HCT116 (cell line): Measurements from ENCODE around the gene CAPN15. TPM values are rescaled to one million over a fixed set of nuclear protein-coding genes. Genes with fewer than 3 reads are reported as not detected.

ENCODE experiments used
- ATAC-seq: fragments of 200-7000 bp; cut with Tn5 transposase; 2 replicates; pipeline ENCODE4 v1.9.1; 2020; ENCODE audit warnings: mild to moderate bottlenecking, moderate library complexity
- BruUV-seq: library from RNA; stranded (reverse); fragments of 400-500 nt; replicated peaks from 2 replicates; lab custom pipeline; 2021; lab: Mats Ljungman, UMichigan
- CTCF ChIA-PET: fragments of 300-600 bp; sonication (Branson Sonifier 250); formaldehyde crosslinking; loops from one replicate; lab custom pipeline; 2021; ENCODE audit warnings: antibody characterized with exemption; lab: Charles Lee
- POLR2A ChIA-PET: fragments of 300-600, 350-600 bp; sonication (Branson Sonifier 250); formaldehyde crosslinking; loops from one replicate; lab custom pipeline; 2021; ENCODE audit warnings: antibody characterized with exemption; lab: Charles Lee
- RAD21 ChIA-PET, 2 experiments: fragments of 300-600 bp; sonication (Branson Sonifier 250); formaldehyde crosslinking; loops; one replicate each; lab custom pipeline; 2023; ENCODE audit warnings: low total read pairs in 2 of 2; ENCODE audit not compliant: uncharacterized antibody in 2 of 2, unreplicated experiment in 2 of 2, low non-redundant PET in 1 of 2; lab: Charles Lee
- DNase-seq: peaks from one replicate; pipeline ENCODE4 v3.0.0-alpha.2; 2010; ENCODE audit warnings: low read depth, low spot score
- H2AFZ ChIP-seq: fragments of 200-600 bp; shearing (Covaris generic), sonication (generic); 2 replicates; pipeline ENCODE4 v1.6.1; 2017; ENCODE audit warnings: low read depth, mixed run types, mixed read lengths, antibody characterized with exemption, low read length; ENCODE audit not compliant: poor library complexity, severe bottlenecking
- H3K27ac ChIP-seq: 2 replicates; pipeline ENCODE4 v1.5.1; 2012; ENCODE audit warnings: low read depth, low read length
- H3K27me3 ChIP-seq: fragments of 200-600 bp; sonication (generic); 2 replicates; pipeline ENCODE4 v1.6.1; 2016; ENCODE audit warnings: mixed run types, low read length, mixed read lengths; ENCODE audit not compliant: insufficient read depth
- H3K36me3 ChIP-seq, 2 experiments: fragments of 200-500 bp in 1 of 2; fragments of 200-600 bp in 1 of 2; sonication (Bioruptor generic) in 1 of 2; sonication (generic) in 1 of 2; 2 replicates each; pipeline versions ENCODE4 v1.5.1 to v1.6.1; 2014 to 2016; ENCODE audit warnings: low read length in 2 of 2, inconsistent platforms in 1 of 2, mixed read lengths in 1 of 2, mixed run types in 1 of 2; ENCODE audit not compliant: insufficient read depth in 2 of 2, control insufficient read depth in 1 of 2
- H3K4me1 ChIP-seq, 2 experiments: fragments of 200-600 bp in 1 of 2; sonication (generic) in 1 of 2; 2 replicates each; pipeline versions ENCODE4 v1.5.1 to v1.6.1; 2012 to 2017; ENCODE audit warnings: low read length in 2 of 2, inconsistent platforms in 1 of 2, mild to moderate bottlenecking in 1 of 2, mixed read lengths in 1 of 2, mixed run types in 1 of 2, moderate library complexity in 1 of 2; ENCODE audit not compliant: insufficient read depth in 2 of 2, control insufficient read depth in 1 of 2
- H3K4me2 ChIP-seq: fragments of 200-600 bp; sonication (generic); 2 replicates; pipeline ENCODE4 v1.6.1; 2017; ENCODE audit warnings: mixed run types, low read length, mixed read lengths
- H3K4me3 ChIP-seq, 2 experiments: fragments of 200-600 bp in 1 of 2; sonication (generic) in 1 of 2; replicated peaks in 1 of 2; 2 replicates each; pipeline ENCODE4 v1.5.1; 2011 to 2016; ENCODE audit warnings: low read length in 2 of 2, control low read depth in 1 of 2, low read depth in 1 of 2, mild to moderate bottlenecking in 1 of 2, mixed read lengths in 1 of 2, mixed run types in 1 of 2
- H3K79me2 ChIP-seq: fragments of 200-600 bp; sonication (generic); 2 replicates; pipeline ENCODE4 v1.6.1; 2017; ENCODE audit warnings: mild to moderate bottlenecking, mixed run types, low read length, moderate library complexity, mixed read lengths; ENCODE audit not compliant: insufficient read depth
- H3K9ac ChIP-seq: fragments of 200-600 bp; sonication (generic); 2 replicates; pipeline ENCODE4 v1.6.1; 2016; ENCODE audit warnings: low read length, mixed read lengths
- H3K9me2 ChIP-seq: fragments of 200-600 bp; sonication (generic), shearing (Covaris generic); 2 replicates; pipeline ENCODE4 v1.6.1; 2017; ENCODE audit warnings: mixed run types, mild to moderate bottlenecking, moderate library complexity; ENCODE audit not compliant: insufficient read depth
- H3K9me3 ChIP-seq, 2 experiments: fragments of 200-500 bp in 1 of 2; fragments of 200-600 bp in 1 of 2; sonication (Bioruptor generic) in 1 of 2; sonication (generic) in 1 of 2; 2 replicates each; pipeline ENCODE4 v1.6.1; 2014 to 2017; ENCODE audit warnings: low read length in 2 of 2, mixed read lengths in 2 of 2, inconsistent platforms in 1 of 2, low read depth in 1 of 2, mild to moderate bottlenecking in 1 of 2, mixed run types in 1 of 2, moderate library complexity in 1 of 2; ENCODE audit not compliant: control insufficient read depth in 1 of 2, insufficient read depth in 1 of 2
- H4K20me1 ChIP-seq: fragments of 200-600 bp; sonication (generic), shearing (Covaris generic); 2 replicates; pipeline ENCODE4 v1.6.1; 2017; ENCODE audit warnings: mixed run types, mild to moderate bottlenecking, moderate library complexity; ENCODE audit not compliant: insufficient read depth
- CBX3 ChIP-seq: IDR thresholded peaks from 2 replicates; pipeline ENCODE4 v1.6.1; 2012; ENCODE audit warnings: low read depth
- CEBPB ChIP-seq: IDR thresholded peaks from 2 replicates; pipeline ENCODE4 v1.6.1; 2012; ENCODE audit warnings: low read depth
- EGR1 ChIP-seq: IDR thresholded peaks from 2 replicates; pipeline ENCODE4 v1.6.1; 2012; ENCODE audit warnings: low read depth
- ELF1 ChIP-seq: IDR thresholded peaks from 2 replicates; pipeline ENCODE4 v1.6.1; 2012; ENCODE audit warnings: low read depth, borderline replicate concordance
- EZH2phosphoT487 ChIP-seq: fragments of 200-600 bp; IDR thresholded peaks from 2 replicates; pipeline ENCODE4 v1.6.1; 2018; ENCODE audit warnings: antibody characterized with exemption, borderline replicate concordance
- FOSL1 ChIP-seq: IDR thresholded peaks from 2 replicates; pipeline ENCODE4 v1.6.1; 2012; ENCODE audit warnings: low read depth
- JUND ChIP-seq: IDR thresholded peaks from 2 replicates; pipeline ENCODE4 v1.6.1; 2012
- POLR2A ChIP-seq: IDR thresholded peaks from 2 replicates; pipeline ENCODE4 v1.7.0; 2011; ENCODE audit warnings: borderline replicate concordance; ENCODE audit not compliant: insufficient read depth, insufficient read length; ENCODE audit errors: extremely low read depth
- RAD21 ChIP-seq: IDR thresholded peaks from 2 replicates; pipeline ENCODE4 v1.6.1; 2012; ENCODE audit warnings: low read depth, mild to moderate bottlenecking
- SIN3A ChIP-seq: IDR thresholded peaks from 2 replicates; pipeline ENCODE4 v1.6.1; 2012; ENCODE audit warnings: low read depth
- SP1 ChIP-seq: IDR thresholded peaks from 2 replicates; pipeline ENCODE4 v1.6.1; 2012; ENCODE audit warnings: low read depth
- SRF ChIP-seq: IDR thresholded peaks from 2 replicates; pipeline ENCODE4 v1.6.1; 2012; ENCODE audit warnings: low read depth
- TCF7L2 ChIP-seq: IDR thresholded peaks from 2 replicates; pipeline ENCODE4 v1.7.0; 2011; ENCODE audit warnings: borderline replicate concordance, inconsistent platforms; ENCODE audit not compliant: insufficient read depth, insufficient read length; ENCODE audit errors: extremely low read depth
- YY1 ChIP-seq: IDR thresholded peaks from 2 replicates; pipeline ENCODE4 v1.6.1; 2011; ENCODE audit warnings: low read length, low read depth, moderate library complexity, mild to moderate bottlenecking; ENCODE audit not compliant: insufficient replicate concordance; ENCODE audit errors: extremely low read depth
- ZNF274 ChIP-seq: fragments of 200-500 bp; sonication (Bioruptor generic); IDR thresholded peaks from 2 replicates; pipeline ENCODE4 v1.6.1; 2014; ENCODE audit warnings: mild to moderate bottlenecking, low read depth, low read length, inconsistent platforms
- intact Hi-C: fragments of 100-400 bp; cut with micrococcal nuclease; formaldehyde crosslinking; loops from 2 replicates; pipeline ENCODE4 v1.10.0; 2022
- total RNA-seq: library from RNA; stranded (reverse); gene quantifications from one replicate; pipeline ENCODE4 v1.2.1, GENCODE V29; 2021; ENCODE audit not compliant: unreplicated experiment
- TF ChIP-seq, protein P1 (sequence below): IDR thresholded peaks from 2 replicates; pipeline ENCODE4 v1.6.1; 2012
- TF ChIP-seq, protein P2 (sequence below), 3 experiments: fragments of 200-600 bp in 1 of 3; sonication (generic) in 1 of 3; IDR thresholded peaks in 2 of 3; conservative IDR thresholded peaks in 1 of 3; 2 replicates each; pipeline ENCODE4 v1.5.1; 2012 to 2017; ENCODE audit warnings: low read depth in 2 of 3, low read length in 2 of 3, antibody characterized with exemption in 1 of 3, borderline replicate concordance in 1 of 3, control low read depth in 1 of 3, mild to moderate bottlenecking in 1 of 3, mixed read lengths in 1 of 3, mixed run types in 1 of 3, moderate library complexity in 1 of 3; ENCODE audit not compliant: insufficient read depth in 1 of 3
- TF ChIP-seq, protein P3 (sequence below): IDR thresholded peaks from 2 replicates; pipeline ENCODE4 v1.6.1; 2012
- TF ChIP-seq, protein P4 (sequence below): IDR thresholded peaks from 2 replicates; pipeline ENCODE4 v1.6.1; 2012; ENCODE audit warnings: low read depth
- TF ChIP-seq, protein P5 (sequence below): IDR thresholded peaks from 2 replicates; pipeline ENCODE4 v1.6.1; 2011; ENCODE audit warnings: mild to moderate bottlenecking, low read length, moderate library complexity; ENCODE audit not compliant: insufficient replicate concordance; ENCODE audit errors: extremely low read depth

The CAPN15 gene
- total RNA-seq, 1 experiment from 2014 or later: 39.0 TPM

DNA sequence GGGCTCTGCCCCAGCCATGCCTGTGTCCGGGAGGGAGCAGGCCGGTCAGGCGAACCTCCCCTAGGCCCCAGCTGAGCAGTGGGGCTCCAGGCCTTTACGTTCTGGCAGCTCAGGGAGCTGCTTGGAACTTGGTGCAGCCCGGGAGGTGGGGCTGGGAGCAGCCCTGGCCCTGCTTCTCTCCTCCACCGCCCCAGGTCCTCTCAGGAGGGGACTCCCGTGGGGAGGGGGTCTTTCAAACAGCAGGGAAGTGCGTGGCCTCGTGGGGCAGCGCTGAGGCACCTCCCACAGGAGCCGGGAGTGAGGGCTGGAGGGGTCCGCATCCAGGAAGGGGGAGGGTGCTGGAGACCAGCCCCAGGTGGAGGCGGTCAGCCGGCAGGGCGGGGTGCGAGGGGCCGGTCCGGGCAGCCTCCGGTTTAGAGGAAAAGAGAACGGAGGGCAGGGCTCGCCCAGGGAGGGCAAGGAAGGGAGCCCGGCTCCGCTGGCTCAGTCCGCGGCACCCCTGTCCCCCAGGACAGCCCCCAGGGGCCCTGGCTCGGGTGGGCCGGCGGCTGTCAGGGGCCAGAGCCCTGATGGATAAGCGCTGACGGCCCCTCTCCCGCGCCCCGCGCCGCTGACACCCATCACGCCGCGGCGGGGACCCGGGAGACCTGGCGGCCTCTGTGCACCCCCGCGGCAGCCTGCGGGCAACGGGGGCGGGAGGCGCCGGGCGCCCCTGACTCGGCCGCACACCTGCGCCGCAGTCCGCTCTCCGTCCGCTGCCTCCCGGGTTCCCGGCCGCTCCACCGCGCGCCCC lies 32.1 kb downstream of the CAPN15 start:
- CTCF ChIA-PET: no interaction called here
- POLR2A ChIA-PET: no interaction called here
- H3K36me3 ChIP-seq: no peaks in the 10 kb centered on the region
- H3K27me3 ChIP-seq: no peaks in the 10 kb centered on the region
- H3K79me2 ChIP-seq: no peaks in the 10 kb centered on the region
- H3K9me3 ChIP-seq: no peaks in the 10 kb centered on the region
- H3K27ac ChIP-seq: no peak overlapping the region
- no peak overlapping the region for H3K9ac ChIP-seq
- DNase-seq (no peak), ATAC-seq (no peak)
- intact Hi-C loops: no loop called here
- no peaks in the 10 kb centered on the region for H3K9me2 ChIP-seq
- H2AFZ ChIP-seq: no peak overlapping the region
- RAD21 ChIA-PET: no interaction called here
- TF ChIP-seq EGR1 (no peak), CBX3 (no peak), EZH2phosphoT487 (no peak), RAD21 (no peak), ELF1 (no peak), FOSL1 (no peak), ZNF274 (no peak), SIN3A (no peak), SP1 (no peak), POLR2A (no peak), JUND (no peak), SRF (no peak), CEBPB (no peak), YY1 (no peak), TCF7L2 (no peak)
- TF ChIP-seq, protein P1, sequence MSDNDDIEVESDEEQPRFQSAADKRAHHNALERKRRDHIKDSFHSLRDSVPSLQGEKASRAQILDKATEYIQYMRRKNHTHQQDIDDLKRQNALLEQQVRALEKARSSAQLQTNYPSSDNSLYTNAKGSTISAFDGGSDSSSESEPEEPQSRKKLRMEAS: no peak
- TF ChIP-seq, protein P2, sequence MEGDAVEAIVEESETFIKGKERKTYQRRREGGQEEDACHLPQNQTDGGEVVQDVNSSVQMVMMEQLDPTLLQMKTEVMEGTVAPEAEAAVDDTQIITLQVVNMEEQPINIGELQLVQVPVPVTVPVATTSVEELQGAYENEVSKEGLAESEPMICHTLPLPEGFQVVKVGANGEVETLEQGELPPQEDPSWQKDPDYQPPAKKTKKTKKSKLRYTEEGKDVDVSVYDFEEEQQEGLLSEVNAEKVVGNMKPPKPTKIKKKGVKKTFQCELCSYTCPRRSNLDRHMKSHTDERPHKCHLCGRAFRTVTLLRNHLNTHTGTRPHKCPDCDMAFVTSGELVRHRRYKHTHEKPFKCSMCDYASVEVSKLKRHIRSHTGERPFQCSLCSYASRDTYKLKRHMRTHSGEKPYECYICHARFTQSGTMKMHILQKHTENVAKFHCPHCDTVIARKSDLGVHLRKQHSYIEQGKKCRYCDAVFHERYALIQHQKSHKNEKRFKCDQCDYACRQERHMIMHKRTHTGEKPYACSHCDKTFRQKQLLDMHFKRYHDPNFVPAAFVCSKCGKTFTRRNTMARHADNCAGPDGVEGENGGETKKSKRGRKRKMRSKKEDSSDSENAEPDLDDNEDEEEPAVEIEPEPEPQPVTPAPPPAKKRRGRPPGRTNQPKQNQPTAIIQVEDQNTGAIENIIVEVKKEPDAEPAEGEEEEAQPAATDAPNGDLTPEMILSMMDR (IDR thresholded peaks at IDR 0.05 in 2 of 3, conservative IDR thresholded peaks at IDR 0.05 in 1 of 3; ENCODE audit: borderline replicate concordance in 1 of 3, insufficient read depth in 1 of 3, low read depth in 2 of 3, low read length in 2 of 3): no peak
- TF ChIP-seq, protein P3, sequence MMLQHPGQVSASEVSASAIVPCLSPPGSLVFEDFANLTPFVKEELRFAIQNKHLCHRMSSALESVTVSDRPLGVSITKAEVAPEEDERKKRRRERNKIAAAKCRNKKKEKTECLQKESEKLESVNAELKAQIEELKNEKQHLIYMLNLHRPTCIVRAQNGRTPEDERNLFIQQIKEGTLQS: no peak
- TF ChIP-seq, protein P4, sequence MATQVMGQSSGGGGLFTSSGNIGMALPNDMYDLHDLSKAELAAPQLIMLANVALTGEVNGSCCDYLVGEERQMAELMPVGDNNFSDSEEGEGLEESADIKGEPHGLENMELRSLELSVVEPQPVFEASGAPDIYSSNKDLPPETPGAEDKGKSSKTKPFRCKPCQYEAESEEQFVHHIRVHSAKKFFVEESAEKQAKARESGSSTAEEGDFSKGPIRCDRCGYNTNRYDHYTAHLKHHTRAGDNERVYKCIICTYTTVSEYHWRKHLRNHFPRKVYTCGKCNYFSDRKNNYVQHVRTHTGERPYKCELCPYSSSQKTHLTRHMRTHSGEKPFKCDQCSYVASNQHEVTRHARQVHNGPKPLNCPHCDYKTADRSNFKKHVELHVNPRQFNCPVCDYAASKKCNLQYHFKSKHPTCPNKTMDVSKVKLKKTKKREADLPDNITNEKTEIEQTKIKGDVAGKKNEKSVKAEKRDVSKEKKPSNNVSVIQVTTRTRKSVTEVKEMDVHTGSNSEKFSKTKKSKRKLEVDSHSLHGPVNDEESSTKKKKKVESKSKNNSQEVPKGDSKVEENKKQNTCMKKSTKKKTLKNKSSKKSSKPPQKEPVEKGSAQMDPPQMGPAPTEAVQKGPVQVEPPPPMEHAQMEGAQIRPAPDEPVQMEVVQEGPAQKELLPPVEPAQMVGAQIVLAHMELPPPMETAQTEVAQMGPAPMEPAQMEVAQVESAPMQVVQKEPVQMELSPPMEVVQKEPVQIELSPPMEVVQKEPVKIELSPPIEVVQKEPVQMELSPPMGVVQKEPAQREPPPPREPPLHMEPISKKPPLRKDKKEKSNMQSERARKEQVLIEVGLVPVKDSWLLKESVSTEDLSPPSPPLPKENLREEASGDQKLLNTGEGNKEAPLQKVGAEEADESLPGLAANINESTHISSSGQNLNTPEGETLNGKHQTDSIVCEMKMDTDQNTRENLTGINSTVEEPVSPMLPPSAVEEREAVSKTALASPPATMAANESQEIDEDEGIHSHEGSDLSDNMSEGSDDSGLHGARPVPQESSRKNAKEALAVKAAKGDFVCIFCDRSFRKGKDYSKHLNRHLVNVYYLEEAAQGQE: no peak
- TF ChIP-seq, protein P5, sequence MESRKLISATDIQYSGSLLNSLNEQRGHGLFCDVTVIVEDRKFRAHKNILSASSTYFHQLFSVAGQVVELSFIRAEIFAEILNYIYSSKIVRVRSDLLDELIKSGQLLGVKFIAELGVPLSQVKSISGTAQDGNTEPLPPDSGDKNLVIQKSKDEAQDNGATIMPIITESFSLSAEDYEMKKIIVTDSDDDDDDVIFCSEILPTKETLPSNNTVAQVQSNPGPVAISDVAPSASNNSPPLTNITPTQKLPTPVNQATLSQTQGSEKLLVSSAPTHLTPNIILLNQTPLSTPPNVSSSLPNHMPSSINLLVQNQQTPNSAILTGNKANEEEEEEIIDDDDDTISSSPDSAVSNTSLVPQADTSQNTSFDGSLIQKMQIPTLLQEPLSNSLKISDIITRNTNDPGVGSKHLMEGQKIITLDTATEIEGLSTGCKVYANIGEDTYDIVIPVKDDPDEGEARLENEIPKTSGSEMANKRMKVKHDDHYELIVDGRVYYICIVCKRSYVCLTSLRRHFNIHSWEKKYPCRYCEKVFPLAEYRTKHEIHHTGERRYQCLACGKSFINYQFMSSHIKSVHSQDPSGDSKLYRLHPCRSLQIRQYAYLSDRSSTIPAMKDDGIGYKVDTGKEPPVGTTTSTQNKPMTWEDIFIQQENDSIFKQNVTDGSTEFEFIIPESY: no peak
- no TSS peak for BruUV-seq
- H3K4me3 ChIP-seq: no peak overlapping the region
- H4K20me1 ChIP-seq: no peaks in the 10 kb centered on the region
- no peak overlapping the region for H3K4me2 ChIP-seq
- no peaks in the 10 kb centered on the region for H3K4me1 ChIP-seq
